Keratinocyte (primary cell): ENCODE measurements around the gene TTC9.

Source experiments
- CTCF ChIP-seq, 3 experiments: IDR thresholded peaks in 1 of 3; conservative IDR thresholded peaks in 1 of 3; optimal IDR thresholded peaks in 1 of 3; 2 replicates in 2 of 3; 3 replicates in 1 of 3; pipeline versions ENCODE3 to v1.5.1; 2011; ENCODE audit warnings: low read length in 3 of 3, mild to moderate bottlenecking in 3 of 3, moderate library complexity in 2 of 3, control low read depth in 1 of 3, inconsistent platforms in 1 of 3; ENCODE audit not compliant: insufficient read depth in 2 of 3; ENCODE audit errors: extremely low read depth in 1 of 3
- EZH2 ChIP-seq: IDR thresholded peaks from one replicate; pipeline ENCODE4 v1.6.1; 2012; ENCODE audit warnings: inconsistent platforms, mild to moderate bottlenecking, low read length, moderate library complexity

DNA sequence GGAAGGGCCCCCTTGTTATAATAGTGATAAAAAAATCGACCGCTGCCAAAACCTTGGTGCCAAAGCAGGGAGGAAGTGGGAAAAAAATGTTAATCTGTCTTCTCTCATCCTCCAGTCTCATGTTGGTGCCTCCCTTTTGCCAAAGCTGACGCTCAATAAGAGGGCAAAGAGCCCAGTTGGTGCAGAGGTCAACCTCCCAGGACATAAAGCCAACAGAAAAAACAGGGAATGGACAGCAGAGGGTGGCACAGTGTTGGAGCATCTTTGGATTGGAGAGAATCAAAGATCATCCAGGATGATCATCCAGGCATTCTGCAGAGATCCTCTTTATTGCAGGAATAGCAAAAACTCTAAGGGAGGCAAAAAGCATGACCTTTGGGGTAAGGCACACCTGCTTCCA, 9.8 kb upstream of the TTC9 start:
- TF ChIP-seq CTCF (optimal IDR thresholded peaks at IDR 0.05 in 1 of 3, IDR thresholded peaks at IDR 0.05 in 1 of 3, conservative IDR thresholded peaks at IDR 0.05 in 1 of 3; ENCODE audit: extremely low read depth in 1 of 3, insufficient read depth in 2 of 3, low read length in 3 of 3) (no peak), EZH2 (no peak)
